HL-60 (cell line): ENCODE data around the gene KLK6.

Experiments
- GABPA ChIP-seq: IDR thresholded peaks from 2 replicates; pipeline ENCODE4 v1.6.1; 2012; ENCODE audit warnings: low read depth
- POLR2AphosphoS5 ChIP-seq: IDR thresholded peaks from 2 replicates; pipeline ENCODE4 v1.6.1; 2012; ENCODE audit warnings: low read depth
- SPI1 ChIP-seq: IDR thresholded peaks from 2 replicates; pipeline ENCODE4 v1.6.1; 2012; ENCODE audit warnings: low read depth, mild to moderate bottlenecking, borderline replicate concordance
- TF ChIP-seq, protein P1 (sequence below): IDR thresholded peaks from one replicate; pipeline ENCODE4 v1.5.1; 2011; ENCODE audit warnings: low read length, control low read depth, inconsistent platforms; ENCODE audit not compliant: insufficient read depth
- TF ChIP-seq, protein P2 (sequence below): IDR thresholded peaks from 2 replicates; pipeline ENCODE4 v1.6.1; 2012; ENCODE audit warnings: low read depth; ENCODE audit not compliant: insufficient replicate concordance

DNA sequence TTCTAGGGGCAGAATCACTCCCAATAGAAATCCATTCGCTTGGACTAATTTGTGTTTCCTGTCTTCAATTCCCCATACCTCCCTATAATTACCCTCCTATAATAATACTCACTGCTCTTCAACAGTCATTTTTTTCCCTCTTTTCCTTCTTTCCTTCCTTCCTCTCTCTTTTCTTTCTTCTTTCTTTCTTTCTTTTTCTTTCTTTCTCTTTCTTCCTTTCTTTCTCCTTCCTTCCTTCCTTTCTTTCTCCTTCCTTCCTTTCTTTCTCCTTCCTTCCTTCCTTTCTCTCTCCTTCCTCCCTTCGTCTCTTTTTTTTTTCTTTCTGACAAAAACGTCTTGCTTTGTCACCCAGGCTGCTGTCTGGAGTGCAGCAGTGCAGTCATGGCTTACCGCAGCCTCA lies 24.6 kb downstream of the KLK6 start:
- TF ChIP-seq, protein P1, sequence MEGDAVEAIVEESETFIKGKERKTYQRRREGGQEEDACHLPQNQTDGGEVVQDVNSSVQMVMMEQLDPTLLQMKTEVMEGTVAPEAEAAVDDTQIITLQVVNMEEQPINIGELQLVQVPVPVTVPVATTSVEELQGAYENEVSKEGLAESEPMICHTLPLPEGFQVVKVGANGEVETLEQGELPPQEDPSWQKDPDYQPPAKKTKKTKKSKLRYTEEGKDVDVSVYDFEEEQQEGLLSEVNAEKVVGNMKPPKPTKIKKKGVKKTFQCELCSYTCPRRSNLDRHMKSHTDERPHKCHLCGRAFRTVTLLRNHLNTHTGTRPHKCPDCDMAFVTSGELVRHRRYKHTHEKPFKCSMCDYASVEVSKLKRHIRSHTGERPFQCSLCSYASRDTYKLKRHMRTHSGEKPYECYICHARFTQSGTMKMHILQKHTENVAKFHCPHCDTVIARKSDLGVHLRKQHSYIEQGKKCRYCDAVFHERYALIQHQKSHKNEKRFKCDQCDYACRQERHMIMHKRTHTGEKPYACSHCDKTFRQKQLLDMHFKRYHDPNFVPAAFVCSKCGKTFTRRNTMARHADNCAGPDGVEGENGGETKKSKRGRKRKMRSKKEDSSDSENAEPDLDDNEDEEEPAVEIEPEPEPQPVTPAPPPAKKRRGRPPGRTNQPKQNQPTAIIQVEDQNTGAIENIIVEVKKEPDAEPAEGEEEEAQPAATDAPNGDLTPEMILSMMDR, result no peak
- TF ChIP-seq, protein P2, sequence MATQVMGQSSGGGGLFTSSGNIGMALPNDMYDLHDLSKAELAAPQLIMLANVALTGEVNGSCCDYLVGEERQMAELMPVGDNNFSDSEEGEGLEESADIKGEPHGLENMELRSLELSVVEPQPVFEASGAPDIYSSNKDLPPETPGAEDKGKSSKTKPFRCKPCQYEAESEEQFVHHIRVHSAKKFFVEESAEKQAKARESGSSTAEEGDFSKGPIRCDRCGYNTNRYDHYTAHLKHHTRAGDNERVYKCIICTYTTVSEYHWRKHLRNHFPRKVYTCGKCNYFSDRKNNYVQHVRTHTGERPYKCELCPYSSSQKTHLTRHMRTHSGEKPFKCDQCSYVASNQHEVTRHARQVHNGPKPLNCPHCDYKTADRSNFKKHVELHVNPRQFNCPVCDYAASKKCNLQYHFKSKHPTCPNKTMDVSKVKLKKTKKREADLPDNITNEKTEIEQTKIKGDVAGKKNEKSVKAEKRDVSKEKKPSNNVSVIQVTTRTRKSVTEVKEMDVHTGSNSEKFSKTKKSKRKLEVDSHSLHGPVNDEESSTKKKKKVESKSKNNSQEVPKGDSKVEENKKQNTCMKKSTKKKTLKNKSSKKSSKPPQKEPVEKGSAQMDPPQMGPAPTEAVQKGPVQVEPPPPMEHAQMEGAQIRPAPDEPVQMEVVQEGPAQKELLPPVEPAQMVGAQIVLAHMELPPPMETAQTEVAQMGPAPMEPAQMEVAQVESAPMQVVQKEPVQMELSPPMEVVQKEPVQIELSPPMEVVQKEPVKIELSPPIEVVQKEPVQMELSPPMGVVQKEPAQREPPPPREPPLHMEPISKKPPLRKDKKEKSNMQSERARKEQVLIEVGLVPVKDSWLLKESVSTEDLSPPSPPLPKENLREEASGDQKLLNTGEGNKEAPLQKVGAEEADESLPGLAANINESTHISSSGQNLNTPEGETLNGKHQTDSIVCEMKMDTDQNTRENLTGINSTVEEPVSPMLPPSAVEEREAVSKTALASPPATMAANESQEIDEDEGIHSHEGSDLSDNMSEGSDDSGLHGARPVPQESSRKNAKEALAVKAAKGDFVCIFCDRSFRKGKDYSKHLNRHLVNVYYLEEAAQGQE, result no peak
- no peak for TF ChIP-seq POLR2AphosphoS5
- TF ChIP-seq SPI1, result no peak
- TF ChIP-seq GABPA, result no peak
